Activated CD4-positive, alpha-beta T cell treated with anti-CD3 and anti-CD28 coated beads, Interleukin-2, amount 50 U/mL, for 24 hours (primary cell): ENCODE measurements around the gene PRKN.

Source experiments
- DNase-seq, 2 donors: peaks; one replicate each; pipeline ENCODE4 v3.0.0-alpha.2; 2020; ENCODE audit warnings: low read depth in 1 of 2, low spot score in 1 of 2

PRKN gene

DNA sequence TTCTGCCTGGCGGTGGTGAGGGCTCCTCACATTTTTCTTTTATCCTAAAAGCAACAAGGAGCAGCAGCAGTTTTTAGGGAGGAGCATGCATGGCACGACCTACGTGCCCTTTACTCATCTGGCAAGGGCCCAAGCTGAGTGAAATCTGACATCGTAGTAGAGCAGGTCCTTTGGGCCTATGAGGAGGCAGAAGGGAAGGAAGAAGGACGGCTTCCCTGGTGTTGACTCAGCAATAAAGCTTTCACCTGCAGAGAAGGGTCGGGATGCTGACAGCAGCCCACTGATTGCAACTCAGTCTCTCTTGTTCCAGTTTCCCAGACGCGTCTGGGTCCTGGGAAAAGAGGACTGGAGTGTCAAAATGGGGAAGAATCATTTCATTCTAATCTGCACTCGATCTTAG, 1044.6 kb downstream of the PRKN start:
- no peak for DNase-seq

DNA sequence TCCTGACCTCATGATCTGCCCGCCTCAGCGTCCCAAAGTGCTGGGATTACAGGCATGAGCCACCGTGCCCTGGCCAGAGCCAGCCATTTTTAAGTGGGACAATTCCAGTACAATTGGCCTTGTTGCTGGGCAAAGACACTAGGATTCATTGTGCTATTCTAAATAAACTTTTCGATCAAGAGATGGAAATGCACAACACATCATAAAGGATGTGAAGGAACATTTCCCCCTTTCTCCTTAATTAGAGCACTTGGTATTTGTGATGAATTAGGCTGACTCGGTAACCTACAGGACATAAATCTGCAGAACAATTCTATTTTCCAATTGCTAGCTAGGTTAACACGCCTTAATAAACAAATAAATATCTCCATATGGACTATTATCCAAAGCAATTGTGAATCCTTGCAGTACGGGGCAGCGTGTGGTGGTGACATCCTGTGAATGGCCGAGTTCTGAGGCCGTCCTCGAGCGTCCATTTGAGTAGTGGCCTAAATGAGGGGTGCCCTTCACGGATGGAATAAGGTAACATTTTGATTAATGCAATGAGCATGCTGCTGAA, 1047.5 kb downstream of the PRKN start:
- DNase-seq, result no peak

GRCh38 chr6:161677188-161677587, 1050.4 kb downstream of the PRKN start:
- no peak for DNase-seq

DNA sequence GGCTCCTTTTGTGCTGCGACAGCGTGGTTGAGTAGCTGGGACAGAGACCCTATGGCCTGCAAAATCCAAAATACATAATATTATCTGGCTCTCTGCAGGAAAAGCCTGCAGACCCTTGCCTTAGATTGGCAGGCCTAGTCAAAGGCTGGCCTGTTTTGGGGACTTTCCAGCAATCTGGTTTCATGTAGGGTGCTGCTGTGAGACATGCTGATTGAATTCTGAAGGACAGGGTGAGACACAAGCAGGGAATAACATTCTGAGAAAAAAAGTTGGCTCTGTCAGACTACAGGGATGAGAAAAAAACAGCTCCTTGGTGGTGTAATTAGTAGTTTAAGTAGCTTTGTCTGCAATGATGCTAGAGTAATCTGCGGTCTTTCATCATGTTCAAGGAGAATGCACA, 1051.0 kb downstream of the PRKN start:
- DNase-seq, result no peak

- no peak for DNase-seq
Measured at GRCh38 chr6:161674930-161675682, 1052.5 kb downstream of the PRKN start.

DNA sequence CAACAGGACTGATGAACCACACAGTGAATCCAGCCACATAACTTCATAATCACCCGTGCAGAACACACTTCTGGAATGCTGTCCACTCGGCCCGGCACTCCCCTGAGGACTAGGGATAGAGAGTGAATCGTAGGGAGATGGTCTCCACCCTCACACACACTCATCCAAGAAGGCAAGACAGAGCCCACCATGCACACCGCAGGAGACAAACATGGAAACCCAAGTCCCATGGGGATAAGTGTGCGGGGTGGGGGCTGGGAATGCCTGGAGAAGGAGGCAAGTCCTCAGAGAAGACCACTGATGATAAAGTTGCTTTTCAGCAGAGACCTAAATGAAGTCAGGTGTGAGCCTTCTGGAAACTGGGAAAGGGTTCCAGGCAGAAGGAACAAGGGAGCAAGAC, 1054.5 kb downstream of the PRKN start:
- no peak for DNase-seq

- no peak for DNase-seq
Measured at GRCh38 chr6:161671117-161671516, 1056.4 kb downstream of the PRKN start.

- no peak for DNase-seq
Measured at GRCh38 chr6:161668665-161669064, 1058.9 kb downstream of the PRKN start.

DNA sequence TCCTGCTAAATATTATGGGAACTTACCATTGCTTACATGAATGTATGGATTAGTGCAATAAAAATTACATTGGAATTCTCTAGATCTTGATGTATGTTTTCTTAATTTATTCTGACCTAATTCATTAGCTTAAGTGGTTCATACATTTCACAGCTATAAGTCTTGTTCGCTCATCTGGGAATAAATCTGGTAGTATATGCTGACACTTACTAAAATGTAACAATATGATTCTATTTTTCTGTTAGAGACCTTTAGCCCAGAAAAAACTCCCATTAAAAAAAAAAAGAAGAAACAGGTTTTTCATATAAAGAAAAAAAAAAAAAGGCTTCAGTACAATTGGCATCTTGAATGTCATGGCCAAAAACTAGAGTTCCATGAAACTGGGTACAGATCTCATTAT, 1059.6 kb downstream of the PRKN start:
- DNase-seq, result no peak

DNA sequence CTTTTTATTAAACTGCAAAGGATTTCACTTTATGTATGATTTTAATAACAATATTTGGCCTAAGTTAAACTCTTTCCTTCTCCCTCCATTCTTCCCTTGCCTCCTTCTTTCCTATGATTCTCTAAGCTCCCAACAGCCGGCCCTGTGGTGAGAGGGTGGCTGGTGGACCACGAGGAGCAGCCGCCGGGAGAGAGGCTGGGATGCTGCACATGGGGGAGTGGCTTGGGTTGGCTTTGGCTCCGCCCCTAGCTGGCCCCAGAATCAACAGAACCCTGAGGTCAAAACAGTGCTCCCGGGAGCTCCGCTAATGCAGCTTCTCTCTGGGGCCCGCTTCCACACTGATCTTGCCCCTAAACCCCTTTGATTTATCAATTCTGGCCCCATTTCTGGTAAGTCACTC, 1063.9 kb downstream of the PRKN start:
- no peak for DNase-seq

GRCh38 chr6:161660666-161661571, 1066.6 kb downstream of the PRKN start:
- no peak for DNase-seq

DNA sequence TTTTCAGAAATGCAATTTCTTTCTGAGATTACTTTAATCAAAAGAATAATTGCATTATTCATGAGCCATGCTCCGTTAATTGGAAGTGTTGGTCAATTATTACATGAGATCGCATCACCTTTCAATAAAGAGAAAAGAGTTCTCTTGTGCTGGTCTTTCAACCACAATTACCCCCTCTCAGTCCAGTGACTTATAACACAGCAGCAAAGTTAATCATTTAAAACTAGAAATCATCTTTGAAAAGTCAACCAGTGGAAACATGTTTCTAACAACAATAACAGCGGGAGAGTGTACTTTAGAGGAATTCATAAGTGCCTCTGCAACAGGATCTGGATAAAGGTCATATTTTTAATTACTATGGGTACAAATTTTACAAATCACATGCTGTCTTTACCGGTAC, 1069.4 kb downstream of the PRKN start:
- no peak for DNase-seq

- DNase-seq, result no peak
Measured at GRCh38 chr6:161654209-161654608, 1073.4 kb downstream of the PRKN start.

DNA sequence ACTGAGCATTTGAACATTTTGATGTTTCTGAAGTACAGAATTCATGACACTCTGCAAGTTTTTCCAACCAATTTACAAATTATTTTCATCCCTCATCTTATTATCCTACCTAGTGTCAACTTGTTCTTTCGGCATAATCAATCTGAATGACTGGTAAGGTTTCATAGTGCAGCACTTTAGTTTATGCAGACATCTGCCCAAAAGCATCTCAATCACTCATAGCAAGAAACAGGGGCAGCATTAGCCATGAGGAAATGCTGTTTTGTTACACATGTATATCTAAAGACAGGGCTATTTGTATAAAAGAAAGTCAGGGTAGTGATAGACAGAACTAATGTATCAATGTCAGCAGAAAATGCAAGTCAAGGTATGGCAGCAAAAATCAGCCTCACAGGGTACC, 1075.6 kb downstream of the PRKN start:
- DNase-seq, result no peak

- no peak for DNase-seq
Measured at GRCh38 chr6:161649841-161650240, 1077.7 kb downstream of the PRKN start.

- DNase-seq, result no peak
Measured at GRCh38 chr6:161649068-161649467, 1078.5 kb downstream of the PRKN start.

- no peak for DNase-seq
Measured at GRCh38 chr6:161647234-161647633, 1080.3 kb downstream of the PRKN start.

DNA sequence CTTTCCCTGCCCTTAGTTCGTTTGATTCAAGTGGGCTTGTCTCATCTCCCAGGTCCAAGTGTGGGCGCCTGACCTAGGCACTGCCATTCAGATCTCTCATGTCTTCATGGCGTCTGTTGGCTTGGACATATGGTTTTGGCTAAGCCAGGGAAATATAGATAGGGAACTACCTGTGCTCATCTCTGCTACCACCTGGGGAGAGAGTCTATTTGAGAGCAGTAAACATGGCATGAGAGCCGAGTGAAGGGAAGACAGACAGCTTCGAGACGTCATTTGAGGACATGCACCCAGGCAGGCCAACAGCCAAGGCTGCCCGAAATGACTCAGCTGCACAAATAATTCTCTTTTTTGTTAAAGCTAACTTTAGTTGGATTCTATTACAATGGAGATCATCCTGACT, 1083.0 kb downstream of the PRKN start:
- no peak for DNase-seq

DNA sequence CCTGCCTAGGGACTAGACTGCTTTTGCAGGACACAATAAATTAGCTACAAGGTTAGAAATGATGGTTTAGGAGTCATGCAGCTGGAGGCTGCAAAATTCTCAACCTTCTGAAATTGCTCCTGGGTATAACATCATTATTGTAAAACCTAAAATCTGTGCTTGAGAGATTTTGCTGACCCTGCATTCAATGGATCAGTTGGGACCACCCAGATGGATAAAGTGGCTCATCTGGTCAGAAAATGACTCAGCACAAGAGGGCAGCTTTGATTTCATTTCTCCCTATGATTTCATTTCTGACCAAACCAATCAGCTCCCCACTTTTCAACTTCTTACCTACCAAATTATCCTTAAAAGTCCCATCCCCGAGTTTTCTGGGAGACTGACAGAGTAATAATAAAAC, 1086.4 kb downstream of the PRKN start:
- DNase-seq, result no peak

DNA sequence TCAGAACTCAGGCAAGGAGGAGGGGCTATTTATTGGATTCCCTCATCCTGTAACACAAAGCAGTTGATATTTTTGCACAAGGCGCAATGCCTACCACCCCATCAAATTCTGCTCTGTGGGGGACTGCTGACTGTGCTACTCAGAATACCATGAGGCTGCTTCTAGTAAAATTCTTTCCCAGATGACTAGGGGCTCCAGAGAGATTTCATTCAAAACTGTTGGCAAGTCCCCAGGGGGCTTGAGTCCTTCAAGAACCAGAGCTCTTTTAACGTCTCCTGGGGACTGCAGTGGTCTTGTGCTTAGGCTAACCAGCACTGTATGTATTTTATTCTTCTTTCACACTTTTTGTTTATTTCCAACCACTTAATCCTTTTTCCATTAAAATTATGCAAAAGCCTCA, 1087.8 kb downstream of the PRKN start:
- DNase-seq, result no peak

DNA sequence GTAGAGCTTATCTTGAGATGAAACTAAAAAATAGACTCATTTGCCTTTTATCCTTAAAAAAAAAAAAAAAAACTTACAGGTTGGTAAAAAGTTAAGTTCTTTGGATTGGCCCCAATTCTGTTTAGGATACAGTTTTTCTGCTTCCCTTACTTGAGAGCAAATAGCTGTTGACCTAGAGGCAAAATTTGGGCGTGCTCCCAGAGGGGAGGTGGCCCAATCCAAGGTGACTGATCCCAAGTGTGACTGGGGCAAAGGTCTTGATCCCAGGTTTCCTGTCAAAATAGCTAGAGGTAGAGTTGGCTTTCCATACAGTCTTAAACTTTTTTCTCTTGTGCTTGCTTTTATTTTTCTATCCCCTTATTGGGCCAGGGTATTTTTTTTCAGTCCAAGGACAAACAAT, 1089.9 kb downstream of the PRKN start:
- DNase-seq, result no peak

GRCh38 chr6:161636882-161637430, 1090.6 kb downstream of the PRKN start:
- no peak for DNase-seq
